H1 (cell line): ENCODE measurements around the gene MAPKAP1. TPM values are rescaled to one million over a fixed set of nuclear protein-coding genes. Genes with fewer than 3 reads are reported as not detected.

Experiments used
- CTCF ChIA-PET: fragments of 300-600 bp; sonication (Branson Sonifier 250); formaldehyde crosslinking; loops from one replicate; lab custom pipeline; 2021; ENCODE audit not compliant: partially characterized antibody; lab: Charles Lee
- POLR2A ChIA-PET: fragments of 300-600 bp; sonication (Branson Sonifier 250); formaldehyde crosslinking; loops from one replicate; lab custom pipeline; 2021; ENCODE audit warnings: inconsistent platforms; ENCODE audit not compliant: partially characterized antibody; lab: Charles Lee
- DNase-seq, 2 experiments: peaks; one replicate each; pipeline versions ENCODE4 v3.0.0 to v3.0.0-alpha.2; 2010 to 2022; ENCODE audit warnings: low spot score in 2 of 2, low read depth in 1 of 2, mixed read lengths in 1 of 2
- FAIRE-seq: peaks from 2 replicates; lab custom pipeline; 2011; peaks lifted over from hg19 to GRCh38; lab: Jason Lieb, UNC
- H2AFZ ChIP-seq: 2 replicates; pipeline ENCODE4 v1.8.1; 2012; ENCODE audit warnings: low read length, inconsistent platforms
- H2AK5ac ChIP-seq: 2 replicates; pipeline ENCODE4 v1.6.1; 2013; ENCODE audit warnings: low read depth, low read length
- H2BK120ac ChIP-seq: replicated peaks from 2 replicates; pipeline ENCODE3; 2013; ENCODE audit warnings: low read depth, low read length, inconsistent platforms
- H2BK12ac ChIP-seq: 2 replicates; pipeline ENCODE4 v1.6.1; 2013; ENCODE audit warnings: low read depth, low read length
- H2BK15ac ChIP-seq: 2 replicates; pipeline ENCODE4 v1.6.1; 2013; ENCODE audit warnings: low read length
- H2BK20ac ChIP-seq: 2 replicates; pipeline ENCODE4 v1.6.1; 2013; ENCODE audit warnings: low read length
- H2BK5ac ChIP-seq: 2 replicates; pipeline ENCODE4 v1.6.1; 2013; ENCODE audit warnings: low read depth, low read length
- H3K14ac ChIP-seq: 2 replicates; pipeline ENCODE4 v1.6.1; 2013; ENCODE audit warnings: inconsistent platforms; ENCODE audit not compliant: insufficient read length
- H3K18ac ChIP-seq: 2 replicates; pipeline ENCODE4 v1.6.1; 2013; ENCODE audit warnings: low read length; ENCODE audit errors: extremely low read depth
- H3K23ac ChIP-seq: 2 replicates; pipeline ENCODE4 v1.6.1; 2013; ENCODE audit warnings: inconsistent platforms; ENCODE audit not compliant: insufficient read length
- H3K23me2 ChIP-seq: 2 replicates; pipeline ENCODE4 v1.6.1; 2013; ENCODE audit warnings: low read depth, low read length
- H3K27ac ChIP-seq: 2 replicates; pipeline ENCODE4 v1.6.1; 2011; ENCODE audit warnings: low read depth, low read length, inconsistent platforms
- H3K27me3 ChIP-seq, 4 experiments: replicated peaks in 1 of 4; 1 replicate in 1 of 4; 2 replicates in 3 of 4; pipeline versions ENCODE4 v1.6.1 to v1.8.1; 2011 to 2013; ENCODE audit warnings: low read length in 3 of 4, mild to moderate bottlenecking in 3 of 4, inconsistent platforms in 2 of 4, mixed read lengths in 2 of 4, moderate library complexity in 1 of 4; ENCODE audit not compliant: control insufficient read depth in 3 of 4, insufficient read depth in 3 of 4; ENCODE audit errors: extremely low read depth in 1 of 4
- H3K36me3 ChIP-seq, 4 experiments: 2 replicates each; pipeline versions ENCODE4 v1.6.1 to v1.8.1; 2011 to 2013; ENCODE audit warnings: mild to moderate bottlenecking in 4 of 4, low read length in 3 of 4, moderate library complexity in 2 of 4, control low read depth in 1 of 4, inconsistent platforms in 1 of 4; ENCODE audit not compliant: insufficient read depth in 4 of 4, control insufficient read depth in 2 of 4
- H3K4ac ChIP-seq: replicated peaks from 2 replicates; pipeline ENCODE3; 2013; ENCODE audit warnings: low read length, low read depth, mixed read lengths, inconsistent platforms; ENCODE audit not compliant: insufficient read length
- H3K4me1 ChIP-seq, 4 experiments: replicated peaks in 1 of 4; 1 replicate in 1 of 4; 2 replicates in 3 of 4; pipeline versions ENCODE4 v1.6.1 to v1.8.1; 2011 to 2013; ENCODE audit warnings: low read length in 3 of 4, inconsistent platforms in 2 of 4, mixed read lengths in 1 of 4; ENCODE audit not compliant: insufficient read depth in 4 of 4, control insufficient read depth in 3 of 4
- H3K4me2 ChIP-seq, 2 experiments: 2 replicates each; pipeline versions ENCODE4 v1.6.1 to v1.8.1; 2011 to 2013; ENCODE audit warnings: low read depth in 2 of 2, low read length in 2 of 2, control low read depth in 1 of 2, inconsistent platforms in 1 of 2, mild to moderate bottlenecking in 1 of 2; ENCODE audit not compliant: insufficient read depth in 1 of 2
- H3K4me3 ChIP-seq, 4 experiments: fragments of 200-600, 300-600 bp in 1 of 4; sonication (generic), shearing (Covaris generic), sonication (Bioruptor Twin) in 1 of 4; 2 replicates each; pipeline versions ENCODE4 v1.5.1 to v1.8.1; 2011 to 2016; ENCODE audit warnings: low read length in 4 of 4, low read depth in 3 of 4, control low read depth in 2 of 4, inconsistent platforms in 2 of 4, mild to moderate bottlenecking in 2 of 4, mixed read lengths in 1 of 4, moderate library complexity in 1 of 4; ENCODE audit not compliant: insufficient read depth in 2 of 4; ENCODE audit errors: extremely low read depth in 1 of 4
- H3K56ac ChIP-seq: replicated peaks from 2 replicates; pipeline ENCODE3; 2013; ENCODE audit warnings: low read depth, mild to moderate bottlenecking, mixed read lengths, low read length, inconsistent platforms; ENCODE audit not compliant: insufficient read length
- H3K79me1 ChIP-seq: 2 replicates; pipeline ENCODE4 v1.6.1; 2013; ENCODE audit warnings: low read depth, low read length, control low read depth
- H3K79me2 ChIP-seq, 2 experiments: 2 replicates each; pipeline versions ENCODE4 v1.6.1 to v1.8.1; 2012 to 2013; ENCODE audit warnings: low read length in 2 of 2, mild to moderate bottlenecking in 2 of 2, inconsistent platforms in 1 of 2; ENCODE audit not compliant: insufficient read depth in 2 of 2, control insufficient read depth in 1 of 2
- H3K9ac ChIP-seq, 4 experiments: replicated peaks in 1 of 4; 1 replicate in 1 of 4; 2 replicates in 3 of 4; pipeline versions ENCODE4 v1.6.1 to v1.8.1; 2011 to 2013; ENCODE audit warnings: low read depth in 3 of 4, low read length in 3 of 4, control low read depth in 2 of 4, mild to moderate bottlenecking in 2 of 4, moderate library complexity in 2 of 4, inconsistent platforms in 1 of 4; ENCODE audit errors: extremely low read depth in 1 of 4
- H3K9me3 ChIP-seq, 2 experiments: 2 replicates each; pipeline versions ENCODE4 v1.6.1 to v1.8.1; 2012 to 2013; ENCODE audit warnings: mild to moderate bottlenecking in 2 of 2, moderate library complexity in 2 of 2, control low read depth in 1 of 2, inconsistent platforms in 1 of 2, low read depth in 1 of 2, low read length in 1 of 2, mixed read lengths in 1 of 2; ENCODE audit not compliant: insufficient read depth in 2 of 2
- H4K20me1 ChIP-seq, 2 experiments: replicated peaks in 1 of 2; 2 replicates each; pipeline versions ENCODE3 to v1.8.1; 2011 to 2013; ENCODE audit warnings: inconsistent platforms in 2 of 2, low read length in 2 of 2, mild to moderate bottlenecking in 1 of 2; ENCODE audit not compliant: insufficient read depth in 2 of 2, control insufficient read depth in 1 of 2
- H4K5ac ChIP-seq: 2 replicates; pipeline ENCODE4 v1.6.1; 2013; ENCODE audit warnings: low read length, low read depth, mixed read lengths, inconsistent platforms; ENCODE audit not compliant: insufficient read length
- H4K8ac ChIP-seq: 2 replicates; pipeline ENCODE4 v1.8.0; 2013; ENCODE audit warnings: mild to moderate bottlenecking, moderate library complexity, low read length, inconsistent platforms; ENCODE audit not compliant: insufficient read depth; ENCODE audit errors: extremely low read depth
- H4K91ac ChIP-seq: replicated peaks from 2 replicates; pipeline ENCODE3; 2013; ENCODE audit warnings: low read length, mixed read lengths, inconsistent platforms; ENCODE audit not compliant: insufficient read length
- CREB1 ChIP-seq: IDR thresholded peaks from 2 replicates; pipeline ENCODE4 v1.6.1; 2012; ENCODE audit warnings: inconsistent platforms
- RAD21 ChIP-seq, 2 experiments: IDR thresholded peaks in 1 of 2; conservative IDR thresholded peaks in 1 of 2; 2 replicates each; pipeline ENCODE4 v1.6.1; 2011; ENCODE audit warnings: low read depth in 2 of 2, low read length in 2 of 2, improper control_type of control experiment in 1 of 2, inconsistent platforms in 1 of 2, mild to moderate bottlenecking in 1 of 2, moderate library complexity in 1 of 2
- RXRA ChIP-seq: IDR thresholded peaks from 2 replicates; pipeline ENCODE4 v1.6.1; 2011; ENCODE audit warnings: low read depth, mild to moderate bottlenecking, low read length, moderate library complexity; ENCODE audit not compliant: insufficient read depth
- SP4 ChIP-seq: IDR thresholded peaks from 2 replicates; pipeline ENCODE4 v1.6.1; 2012; ENCODE audit warnings: low read length, inconsistent platforms
- TEAD4 ChIP-seq: IDR thresholded peaks from 2 replicates; pipeline ENCODE4 v1.6.1; 2012; ENCODE audit warnings: low read depth, low read length, inconsistent platforms, mixed read lengths
- WGBS, 2 experiments: shearing (Covaris generic) in 1 of 2; methylation state at CpG; one replicate each; pipeline versions ENCODE4 v1.1.6 to v1.1.7; 2013 to 2015; ENCODE audit warnings: low lambda C conversion rate in 2 of 2, mixed read lengths in 2 of 2, inconsistent platforms in 1 of 2, low coverage in 1 of 2, missing lambda C conversion rate in 1 of 2; ENCODE audit not compliant: insufficient replicate concordance in 2 of 2, insufficient coverage in 1 of 2, insufficient read length in 1 of 2; ENCODE audit errors: extremely low coverage in 1 of 2, missing lambda C conversion rate in 1 of 2; 5-methylcytosine and 5-hydroxymethylcytosine counted together
- polyA plus RNA-seq, 7 experiments: library from polyadenylated mRNA; depleted of rRNA in 3 of 7; stranded (reverse) in 5 of 7; unstranded in 2 of 7; fragments of >200 nt in 5 of 7; fragments of 200-250 nt in 2 of 7; gene quantifications; 1 replicate in 5 of 7; 2 replicates in 1 of 7; 4 replicates in 1 of 7; pipeline versions ENCODE4 v1.2.1 to v1.2.3, GENCODE V29; 2011 to 2013; ENCODE audit warnings: missing spikeins in 2 of 7, mixed read lengths in 2 of 7
- total RNA-seq: library from RNA; stranded (reverse); fragmentation: NEBNext Ultra II Directional; extraction: Animal tissue kit (Norgen Biotek cat#: 25700); gene quantifications from 2 replicates; pipeline ENCODE4 v1.2.1, GENCODE V29; 2021

Gene MAPKAP1
- total and polyA plus RNA-seq, 2 of the 8 experiments (the other 6 are each of a cell fraction or from before 2014, with no cell fraction given): 79.2 to 140 TPM

- Histone ChIP-seq H3K18ac (no peak overlapping the region), H2BK5ac (no peak overlapping the region), H3K4me1 (0 out of 7 replicates have a peak, but pooled peaks cover 0 to 3% (median 1%) of the 10 kb centered on the region in 4 experiments), H3K23ac (no peak overlapping the region), H3K36me3 (no peaks in the 10 kb centered on the region; a peak in 1 of 8 replicates), H2BK12ac (no peak overlapping the region), H3K27ac (no peak overlapping the region), H3K79me1 (peaks cover 9% of the 10 kb centered on the region), H2BK15ac (no peak overlapping the region), H3K4me3 (no peak overlapping the region), H3K14ac (no peak overlapping the region), H3K27me3 (no peaks in the 10 kb centered on the region), H3K9ac (no peak overlapping the region)
- DNase-seq: no peak
- ChIA-PET CTCF (no interaction called here), POLR2A (no interaction called here)
- TF ChIP-seq CREB1 (no peak), RXRA (no peak), SP4 (no peak), TEAD4 (no peak), RAD21 (IDR thresholded peaks at IDR 0.05 in 1 of 2, conservative IDR thresholded peaks at IDR 0.05 in 1 of 2; ENCODE audit: low read depth in 2 of 2, low read length in 2 of 2) (no peak)
- TF ChIP-seq, all 59 proteins: peak for 0
- Histone ChIP-seq H3K23me2 (no peaks in the 10 kb centered on the region; the same call in 1 of the 2 replicates), H2AK5ac (no peak overlapping the region), H3K4me2 (no peak overlapping the region), H2BK120ac (no peak overlapping the region), H4K91ac (no peak overlapping the region), H4K5ac (no peak overlapping the region), H3K56ac (no peak overlapping the region), H3K9me3 (no peaks in the 10 kb centered on the region), H4K8ac (no peak overlapping the region), H2BK20ac (no peak overlapping the region), H4K20me1 (peaks cover 0 to 2% of the 10 kb centered on the region in 2 experiments), H2AFZ (no peak overlapping the region), H3K4ac (no peak overlapping the region), H3K79me2 (peaks cover 0 to 27% of the 10 kb centered on the region in 2 experiments; a peak in 3 of 4 replicates)
- FAIRE-seq: no peak
- WGBS, 2 experiments: 95% methylated on average over 5 of the region's 5 CpGs; no CpG with 5 or more reads in 1 of the 2 experiments
Measured at GRCh38 chr9:125587819-125588460, 119.1 kb downstream of the MAPKAP1 start.
